IPS DF 6.9 (cell line): ENCODE data around the gene TRIM34.
A peak's percentile ranks its signal among the peaks of the same experiment; 100 is the strongest.
"Not testable (repeated sequence)": the region's sequence is repeated elsewhere in the genome, so short reads cannot be mapped to it uniquely, and the experiment has no call there.

Source experiments
- DNase-seq: peaks from one replicate; pipeline ENCODE4 v3.0.0-alpha.2; 2013; ENCODE audit warnings: low read depth, low spot score
- H3K27ac ChIP-seq: one replicate; pipeline ENCODE4 v1.5.1; 2013; ENCODE audit warnings: low read length, control low read depth
- H3K27me3 ChIP-seq: 2 replicates; pipeline ENCODE4 v1.6.1; 2013; ENCODE audit warnings: mild to moderate bottlenecking, low read length; ENCODE audit not compliant: control insufficient read depth, insufficient read depth
- H3K36me3 ChIP-seq: 2 replicates; pipeline ENCODE4 v1.6.1; 2013; ENCODE audit warnings: low read length; ENCODE audit not compliant: control insufficient read depth, insufficient read depth
- H3K4me1 ChIP-seq: 2 replicates; pipeline ENCODE4 v1.6.1; 2013; ENCODE audit warnings: low read length; ENCODE audit not compliant: control insufficient read depth, insufficient read depth
- H3K4me3 ChIP-seq: 2 replicates; pipeline ENCODE4 v1.5.1; 2013; ENCODE audit warnings: mild to moderate bottlenecking, low read length
- H3K9me3 ChIP-seq: 2 replicates; pipeline ENCODE4 v1.6.1; 2013; ENCODE audit warnings: low read length, inconsistent platforms; ENCODE audit not compliant: control insufficient read depth, insufficient read depth
- WGBS: extraction: QIAGEN DNeasy Blood & Tissue Kit; methylation state at CpG from one replicate; pipeline ENCODE4 v1.1.7; 2013; ENCODE audit warnings: mixed read lengths, missing lambda C conversion rate; ENCODE audit not compliant: insufficient read length, insufficient coverage; 5-methylcytosine and 5-hydroxymethylcytosine counted together

Gene TRIM34

GRCh38 chr11:5682890-5683441 lies 58.2 kb downstream of the TRIM34 start:
- no CpG with 5 or more reads among the region's 33 CpGs for WGBS
- H3K4me1 ChIP-seq, DNase-seq, H3K27me3 ChIP-seq, H3K4me3 ChIP-seq, H3K9me3 ChIP-seq, H3K27ac ChIP-seq: not testable (repeated sequence)
- H3K36me3 ChIP-seq, result peaks cover 11% of the 10 kb centered on the region; the same call in 1 of the 2 replicates

- not testable (repeated sequence) for DNase-seq, H3K36me3 ChIP-seq, H3K4me1 ChIP-seq, H3K27ac ChIP-seq, H3K27me3 ChIP-seq, H3K4me3 ChIP-seq, H3K9me3 ChIP-seq
- no CpG with 5 or more reads among the region's 7 CpGs for WGBS
Observed at GRCh38 chr11:5683620-5684019, 58.8 kb downstream of the TRIM34 start.

DNA sequence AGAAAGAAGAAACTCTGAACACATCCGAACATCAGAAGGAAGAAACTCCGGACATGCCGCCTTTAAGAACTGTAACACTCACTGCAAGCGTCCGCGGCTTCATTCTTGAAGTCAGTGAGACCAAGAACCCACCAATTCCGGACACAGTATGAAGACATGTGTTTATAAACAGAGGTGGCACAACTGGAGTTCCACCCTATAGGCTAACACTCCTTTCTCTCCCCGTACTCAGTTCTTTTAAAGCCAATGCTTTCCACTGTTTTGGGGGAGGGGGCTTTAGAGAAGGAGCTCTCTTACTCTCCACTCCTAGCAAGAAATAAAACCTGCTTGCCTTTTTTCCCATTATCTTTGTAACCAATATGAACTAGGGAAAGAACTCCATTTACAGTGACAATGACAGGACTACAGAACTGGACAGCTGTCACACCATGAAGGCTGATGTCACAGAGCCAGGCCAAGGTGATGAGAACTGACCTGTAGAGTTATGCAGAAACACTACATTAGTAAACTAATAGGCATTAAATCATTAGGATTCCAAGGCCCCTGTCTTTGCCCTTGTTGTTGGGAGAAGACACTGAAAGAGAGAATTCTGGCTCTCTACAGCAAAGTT lies 59.3 kb downstream of the TRIM34 start:
- Histone ChIP-seq H3K27me3 (no peaks in the 10 kb centered on the region), H3K4me1 (no peaks in the 10 kb centered on the region), H3K9me3 (no peaks in the 10 kb centered on the region), H3K36me3 (peaks cover 4% of the 10 kb centered on the region; the same call in 1 of the 2 replicates), H3K27ac (no peak overlapping the region), H3K4me3 (peak overlapping the region; percentile 9; the same call in 1 of the 2 replicates)
- DNase-seq, result no peak
- WGBS, result no CpG with 5 or more reads among the region's 8 CpGs

- DNase-seq, result peak; percentile 63
- WGBS, result no CpG with 5 or more reads among the region's 13 CpGs
Observed at GRCh38 chr11:5684646-5685362, 60.0 kb downstream of the TRIM34 start, which contains the start of gene TRIM5. TSS of gene TRIM5 (minus strand) at chr11:5685074. CDS start at chr11:5680177, 4,897 bp downstream.

GRCh38 chr11:5686426-5686825 lies 61.6 kb downstream of the TRIM34 start:
- H3K27ac ChIP-seq, result no peak overlapping the region
- no peaks in the 10 kb centered on the region for H3K9me3 ChIP-seq
- no peaks in the 10 kb centered on the region for H3K4me1 ChIP-seq
- no peak for DNase-seq
- no peak overlapping the region for H3K4me3 ChIP-seq
- no peaks in the 10 kb centered on the region for H3K36me3 ChIP-seq
- WGBS, result no CpG with 5 or more reads among the region's 4 CpGs
- no peaks in the 10 kb centered on the region for H3K27me3 ChIP-seq

More at GRCh38 chr11:5684646-5685362, 60.0 kb downstream of the TRIM34 start, which contains the start of gene TRIM5:
- no peaks in the 10 kb centered on the region for H3K27me3 ChIP-seq
- H3K4me3 ChIP-seq, result peak within 1 kb of the TSS; percentile 38; the same call in 1 of the 2 replicates
- no peaks in the 10 kb centered on the region for H3K4me1 ChIP-seq
- H3K36me3 ChIP-seq, result peaks cover under 1% of the 10 kb centered on the region; the same call in 1 of the 2 replicates
- no peaks in the 10 kb centered on the region for H3K9me3 ChIP-seq
- no peak within 1 kb of the TSS for H3K27ac ChIP-seq

DNA sequence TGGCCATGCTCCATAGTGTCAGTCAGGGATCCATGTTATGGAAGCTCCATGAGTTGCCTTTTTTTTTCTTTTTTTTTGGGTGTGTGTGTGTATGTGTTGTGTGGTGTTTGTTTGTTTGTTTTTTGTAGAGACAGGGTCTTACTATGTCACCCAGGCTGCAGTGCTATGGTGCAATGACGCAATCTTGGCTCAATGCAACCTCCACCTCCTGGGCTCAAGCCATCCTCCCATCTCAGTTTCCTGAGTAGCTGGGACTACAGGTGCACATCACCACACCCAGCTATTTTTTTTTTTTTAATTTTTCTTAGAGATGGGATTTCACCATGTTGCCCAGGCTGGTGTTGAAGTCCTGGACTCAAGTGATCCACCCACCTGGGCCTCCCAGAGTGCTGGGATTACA lies 63.7 kb downstream of the TRIM34 start:
- H3K27ac ChIP-seq, result no peak overlapping the region
- H3K27me3 ChIP-seq, result no peaks in the 10 kb centered on the region
- no peaks in the 10 kb centered on the region for H3K36me3 ChIP-seq
- no peak for DNase-seq
- no peaks in the 10 kb centered on the region for H3K9me3 ChIP-seq
- no peaks in the 10 kb centered on the region for H3K4me1 ChIP-seq
- H3K4me3 ChIP-seq, result no peak overlapping the region
- WGBS, result no CpG with 5 or more reads among the region's 1 CpG

- Histone ChIP-seq H3K4me3 (peak within 1 kb of the TSS; percentile 2; the same call in 1 of the 2 replicates), H3K27me3 (no peaks in the 10 kb centered on the region), H3K4me1 (no peaks in the 10 kb centered on the region), H3K9me3 (no peaks in the 10 kb centered on the region), H3K36me3 (no peaks in the 10 kb centered on the region), H3K27ac (peak within 1 kb of the TSS; percentile 39)
- peak; percentile 27 for DNase-seq
- WGBS, result no CpG with 5 or more reads among the region's 2 CpGs
Observed at GRCh38 chr11:5689551-5689983, 64.8 kb downstream of the TRIM34 start, which contains the start of gene TRIM22. TSS of gene TRIM22 (plus strand) at chr11:5689790. CDS start at chr11:5696233, 6,443 bp downstream.

- WGBS, result no CpG with 5 or more reads among the region's 5 CpGs
- Histone ChIP-seq H3K36me3 (no peaks in the 10 kb centered on the region), H3K27ac (no peak overlapping the region), H3K4me3 (peak overlapping the region; percentile 2; the same call in 1 of the 2 replicates), H3K9me3 (no peaks in the 10 kb centered on the region), H3K4me1 (no peaks in the 10 kb centered on the region), H3K27me3 (no peaks in the 10 kb centered on the region)
- DNase-seq, result no peak
Observed at GRCh38 chr11:5690216-5690615, 65.4 kb downstream of the TRIM34 start.

GRCh38 chr11:5690736-5691135 lies 65.9 kb downstream of the TRIM34 start:
- no peak for DNase-seq
- no CpG with 5 or more reads among the region's 5 CpGs for WGBS
- Histone ChIP-seq H3K4me1 (no peaks in the 10 kb centered on the region), H3K4me3 (no peak overlapping the region), H3K36me3 (no peaks in the 10 kb centered on the region), H3K27ac (no peak overlapping the region), H3K27me3 (no peaks in the 10 kb centered on the region), H3K9me3 (no peaks in the 10 kb centered on the region)

- H3K4me1 ChIP-seq, DNase-seq, H3K4me3 ChIP-seq, H3K9me3 ChIP-seq, H3K36me3 ChIP-seq, H3K27ac ChIP-seq, H3K27me3 ChIP-seq: not testable (repeated sequence)
- WGBS, result no CpG with 5 or more reads among the region's 12 CpGs
Observed at GRCh38 chr11:5691238-5691963, 66.6 kb downstream of the TRIM34 start.
